ENCODE measurements around the gene POM121C.
"Not testable (repeated sequence)": the region's sequence is repeated elsewhere in the genome, so short reads cannot be mapped to it uniquely, and the experiment has no call there.

DNA sequence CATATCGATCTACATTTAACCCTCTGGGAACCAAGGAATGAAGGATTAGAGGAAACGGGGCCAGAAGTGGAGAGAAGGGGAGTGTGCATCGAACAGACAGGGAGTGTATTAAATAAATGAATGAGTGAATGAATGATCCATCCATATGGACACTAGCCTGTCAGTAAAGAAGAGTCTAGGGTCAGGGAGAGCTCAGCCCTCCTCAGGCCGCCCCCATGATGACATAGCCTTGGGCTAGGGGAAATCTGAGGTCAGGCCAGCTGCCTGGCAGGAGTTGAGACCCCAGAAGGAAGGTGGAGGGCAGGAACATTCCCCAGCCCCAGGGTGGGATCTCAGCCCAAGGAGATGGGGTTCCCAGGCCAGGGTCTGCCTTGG, 112.0 kb downstream of the POM121C start:
- TF ChIP-seq, protein P1, sequence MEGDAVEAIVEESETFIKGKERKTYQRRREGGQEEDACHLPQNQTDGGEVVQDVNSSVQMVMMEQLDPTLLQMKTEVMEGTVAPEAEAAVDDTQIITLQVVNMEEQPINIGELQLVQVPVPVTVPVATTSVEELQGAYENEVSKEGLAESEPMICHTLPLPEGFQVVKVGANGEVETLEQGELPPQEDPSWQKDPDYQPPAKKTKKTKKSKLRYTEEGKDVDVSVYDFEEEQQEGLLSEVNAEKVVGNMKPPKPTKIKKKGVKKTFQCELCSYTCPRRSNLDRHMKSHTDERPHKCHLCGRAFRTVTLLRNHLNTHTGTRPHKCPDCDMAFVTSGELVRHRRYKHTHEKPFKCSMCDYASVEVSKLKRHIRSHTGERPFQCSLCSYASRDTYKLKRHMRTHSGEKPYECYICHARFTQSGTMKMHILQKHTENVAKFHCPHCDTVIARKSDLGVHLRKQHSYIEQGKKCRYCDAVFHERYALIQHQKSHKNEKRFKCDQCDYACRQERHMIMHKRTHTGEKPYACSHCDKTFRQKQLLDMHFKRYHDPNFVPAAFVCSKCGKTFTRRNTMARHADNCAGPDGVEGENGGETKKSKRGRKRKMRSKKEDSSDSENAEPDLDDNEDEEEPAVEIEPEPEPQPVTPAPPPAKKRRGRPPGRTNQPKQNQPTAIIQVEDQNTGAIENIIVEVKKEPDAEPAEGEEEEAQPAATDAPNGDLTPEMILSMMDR (IDR thresholded peaks at IDR 0.05), result not testable (repeated sequence)
- not testable (repeated sequence) for TF ChIP-seq POLR2A (IDR thresholded peaks at IDR 0.05)
